ENCODE data around the gene HHIPL1. TPM values are rescaled to one million over a fixed set of nuclear protein-coding genes. Genes with fewer than 3 reads are reported as not detected.

Gene HHIPL1
- total RNA-seq, 2 experiments from 2014 or later: not detected

DNA sequence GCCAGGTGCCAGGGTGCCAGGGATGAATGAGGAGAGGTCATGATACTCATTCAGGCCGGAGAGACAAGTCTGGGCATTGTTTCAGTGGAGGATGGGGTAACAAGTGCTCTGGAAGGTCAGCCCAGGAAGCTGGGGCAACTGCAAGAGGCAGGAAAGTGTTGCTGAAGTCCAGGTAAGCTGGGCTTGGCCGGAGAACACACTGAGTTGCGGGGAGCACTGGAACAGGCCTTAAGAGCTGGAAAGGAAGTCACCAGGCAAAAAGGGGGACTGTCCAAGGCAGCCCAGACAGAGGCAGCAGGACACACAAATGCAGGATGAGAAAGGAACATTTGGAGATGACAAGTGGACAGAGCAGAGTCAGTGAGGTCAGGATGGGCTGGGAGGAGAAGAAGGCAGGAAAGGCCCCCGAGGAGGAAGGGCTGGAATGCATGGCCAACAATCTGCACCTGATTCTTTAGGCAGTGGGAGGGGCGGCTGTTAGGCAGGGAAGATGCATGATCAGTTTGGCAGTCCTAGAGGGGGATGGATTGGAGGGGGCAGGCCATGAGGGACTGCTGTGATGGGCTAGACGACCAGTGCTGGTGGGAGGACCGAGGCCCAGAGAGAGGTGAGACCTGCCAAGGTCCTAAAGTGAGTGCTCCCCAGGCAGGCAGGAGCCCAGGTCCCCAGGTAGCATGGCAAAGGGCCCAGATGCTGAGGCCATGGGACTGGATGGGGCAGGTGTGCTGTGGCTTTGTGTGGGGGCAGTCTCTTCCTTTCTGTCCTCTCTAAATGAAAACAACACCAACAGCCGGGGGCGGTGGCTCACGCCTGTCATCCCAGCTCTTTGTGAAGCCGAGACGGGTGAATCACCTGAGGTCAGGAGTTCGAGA lies 17.2 kb upstream of the HHIPL1 start:
- ATAC-seq (ENCODE audit: poor library complexity) (no peak), DNase-seq (no peak)
- CTCF ChIA-PET: interaction anchor here (1.0 kb wide), 1 partner anchor 110 kb away, joined by 4 read pairs; no protein-coding TSS in a partner anchor
- H3K36me3 Mint-ChIP-seq (ENCODE audit: low read depth): no peaks in the 10 kb centered on the region
- peaks cover 4 to 5% of the 10 kb centered on the region in 2 experiments for H3K27me3 ChIP-seq (ENCODE audit: control insufficient read depth in 1 of 2, insufficient read depth in 2 of 2, low read length in 2 of 2)
- H3K4me1 Mint-ChIP-seq (ENCODE audit: low read depth): peaks cover 3% of the 10 kb centered on the region
- H3K27ac ChIP-seq (ENCODE audit: low read depth in 1 of 2, low read length in 2 of 2): no peak overlapping the region
- no peaks in the 10 kb centered on the region for H3K9me3 Mint-ChIP-seq
- no peak for TF ChIP-seq CTCF (IDR thresholded peaks at IDR 0.05)
- no peak overlapping the region for H3K4me3 ChIP-seq (ENCODE audit: low read length)
- H3K27me3 Mint-ChIP-seq: peaks cover 38% of the 10 kb centered on the region
- no peaks in the 10 kb centered on the region for H3K36me3 ChIP-seq (ENCODE audit: insufficient read depth, low read length)
- no peaks in the 10 kb centered on the region for H3K9me3 ChIP-seq (ENCODE audit: control insufficient read depth in 1 of 2, insufficient read depth in 1 of 2, low read length in 2 of 2)
- no peak overlapping the region for H3K4me3 Mint-ChIP-seq
- peaks cover 7% of the 10 kb centered on the region for H3K4me1 ChIP-seq (ENCODE audit: insufficient read depth, low read length)
- intact Hi-C loops (cut with DNase I, micrococcal nuclease): no loop called here
- POLR2A ChIA-PET: interaction anchor here (1.0 to 1.5 kb wide), 2 partner anchors 22 to 102 kb away, joined by 3 read pairs; no protein-coding TSS in a partner anchor
- no peak overlapping the region for H3K27ac Mint-ChIP-seq

GRCh38 chr14:99628887-99629618 lies 15.9 kb upstream of the HHIPL1 start:
- no peak overlapping the region for H3K27ac Mint-ChIP-seq
- peaks cover 3% of the 10 kb centered on the region for H3K4me1 Mint-ChIP-seq (ENCODE audit: low read depth)
- Histone ChIP-seq H3K4me3 (ENCODE audit: low read length) (no peak overlapping the region), H3K9me3 (ENCODE audit: control insufficient read depth in 1 of 2, insufficient read depth in 1 of 2, low read length in 2 of 2) (no peaks in the 10 kb centered on the region), H3K36me3 (ENCODE audit: insufficient read depth, low read length) (no peaks in the 10 kb centered on the region), H3K27ac (ENCODE audit: low read depth in 1 of 2, low read length in 2 of 2) (no peak overlapping the region), H3K27me3 (ENCODE audit: control insufficient read depth in 1 of 2, insufficient read depth in 2 of 2, low read length in 2 of 2) (no peaks in the 10 kb centered on the region), H3K4me1 (ENCODE audit: insufficient read depth, low read length) (peaks cover 7% of the 10 kb centered on the region)
- peak; percentile 78 for ATAC-seq (ENCODE audit: poor library complexity)
- peak; percentile 32 to 80 (median 50) for DNase-seq
- no peak overlapping the region for H3K4me3 Mint-ChIP-seq
- peak; percentile 80 for TF ChIP-seq CTCF (IDR thresholded peaks at IDR 0.05)
- H3K27me3 Mint-ChIP-seq: peaks cover 24% of the 10 kb centered on the region
- POLR2A ChIA-PET: interaction anchor here (1.5 kb wide), 1 partner anchor 24 kb away, joined by 3 read pairs; no protein-coding TSS in a partner anchor
- intact Hi-C loops (cut with DNase I, micrococcal nuclease): loop anchor here (1.0 kb wide), 1 partner anchor 111 kb away; no protein-coding TSS in a partner anchor
- H3K36me3 Mint-ChIP-seq (ENCODE audit: low read depth): no peaks in the 10 kb centered on the region
- H3K9me3 Mint-ChIP-seq: no peaks in the 10 kb centered on the region
- CTCF ChIA-PET: interaction anchor here (1.0 kb wide), 1 partner anchor 111 kb away, joined by 4 read pairs; no protein-coding TSS in a partner anchor

DNA sequence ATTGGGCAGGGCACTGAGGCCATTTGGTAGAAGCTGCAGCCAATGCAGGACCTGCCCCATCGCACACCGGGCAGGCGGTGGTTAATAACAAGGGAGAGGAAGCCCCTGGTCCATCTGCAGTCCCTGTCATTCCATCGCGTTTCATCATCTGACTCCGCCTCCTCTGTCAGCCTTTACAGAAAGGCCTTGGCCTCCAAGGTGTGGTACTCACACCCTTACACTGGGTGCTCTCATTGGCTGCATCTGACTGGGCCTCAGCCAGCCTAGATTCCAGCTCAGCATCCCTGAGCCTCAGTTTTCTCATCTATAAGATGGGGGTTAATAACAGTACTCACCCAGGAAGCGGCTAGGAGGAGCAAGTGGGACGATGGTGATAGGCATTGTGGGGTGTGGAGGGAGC lies 14.7 kb upstream of the HHIPL1 start:
- Histone ChIP-seq H3K4me1 (ENCODE audit: insufficient read depth, low read length) (peaks cover 7% of the 10 kb centered on the region), H3K27ac (ENCODE audit: low read depth in 1 of 2, low read length in 2 of 2) (no peak overlapping the region), H3K9me3 (ENCODE audit: control insufficient read depth in 1 of 2, insufficient read depth in 1 of 2, low read length in 2 of 2) (no peaks in the 10 kb centered on the region), H3K36me3 (ENCODE audit: insufficient read depth, low read length) (no peaks in the 10 kb centered on the region), H3K4me3 (ENCODE audit: low read length) (no peak overlapping the region), H3K27me3 (ENCODE audit: control insufficient read depth in 1 of 2, insufficient read depth in 2 of 2, low read length in 2 of 2) (no peaks in the 10 kb centered on the region)
- H3K36me3 Mint-ChIP-seq (ENCODE audit: low read depth): no peaks in the 10 kb centered on the region
- DNase-seq (no peak), ATAC-seq (ENCODE audit: poor library complexity) (no peak)
- peaks cover 17% of the 10 kb centered on the region for H3K27me3 Mint-ChIP-seq
- TF ChIP-seq CTCF (IDR thresholded peaks at IDR 0.05): no peak
- no peak overlapping the region for H3K4me3 Mint-ChIP-seq
- CTCF ChIA-PET: no interaction called here
- H3K27ac Mint-ChIP-seq: no peak overlapping the region
- POLR2A ChIA-PET: no interaction called here
- intact Hi-C loops (cut with DNase I, micrococcal nuclease): no loop called here
- H3K9me3 Mint-ChIP-seq: no peaks in the 10 kb centered on the region
- peaks cover 3% of the 10 kb centered on the region for H3K4me1 Mint-ChIP-seq (ENCODE audit: low read depth)

All from CD4-positive, alpha-beta T cell (primary cell).